Measurements from ENCODE around the gene TMEM131. TPM values are rescaled to one million over a fixed set of nuclear protein-coding genes. Genes with fewer than 3 reads are reported as not detected.
"Not testable (repeated sequence)": the region's sequence is repeated elsewhere in the genome, so short reads cannot be mapped to it uniquely, and the experiment has no call there.

TMEM131 gene
- total and polyA plus RNA-seq, 2 donors: 18.2 to 68.6 TPM

DNA sequence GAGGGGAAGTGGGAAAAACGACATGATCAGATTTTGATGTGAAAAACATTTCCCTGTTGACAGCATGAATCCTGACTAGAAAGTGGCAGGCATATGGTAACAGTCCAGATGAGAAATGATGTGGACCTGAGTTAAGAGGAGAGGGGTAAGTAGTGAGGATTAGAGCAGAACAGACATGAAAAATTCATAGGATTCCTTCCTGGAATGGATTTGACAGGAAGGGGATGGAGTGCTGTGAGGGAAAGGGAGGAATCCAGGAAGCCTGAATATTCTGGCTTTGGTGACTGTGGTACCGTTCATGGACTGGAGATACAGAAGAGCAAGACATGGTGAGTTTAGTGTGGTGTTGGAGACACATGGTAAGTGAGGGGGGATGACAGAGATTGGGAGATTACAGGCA, 115.4 kb downstream of the TMEM131 start:
- no peak for DNase-seq (ENCODE audit: extremely low spot score)
- WGBS: 41% methylated on average over 2 of the region's 2 CpGs
- Histone ChIP-seq H3K27ac (ENCODE audit: low read depth) (no peak overlapping the region), H3K4me1 (ENCODE audit: insufficient read depth) (no peaks in the 10 kb centered on the region), H3K36me3 (ENCODE audit: insufficient read depth) (no peaks in the 10 kb centered on the region), H3K4me3 (ENCODE audit: low read depth, low read length) (no peak overlapping the region)

DNA sequence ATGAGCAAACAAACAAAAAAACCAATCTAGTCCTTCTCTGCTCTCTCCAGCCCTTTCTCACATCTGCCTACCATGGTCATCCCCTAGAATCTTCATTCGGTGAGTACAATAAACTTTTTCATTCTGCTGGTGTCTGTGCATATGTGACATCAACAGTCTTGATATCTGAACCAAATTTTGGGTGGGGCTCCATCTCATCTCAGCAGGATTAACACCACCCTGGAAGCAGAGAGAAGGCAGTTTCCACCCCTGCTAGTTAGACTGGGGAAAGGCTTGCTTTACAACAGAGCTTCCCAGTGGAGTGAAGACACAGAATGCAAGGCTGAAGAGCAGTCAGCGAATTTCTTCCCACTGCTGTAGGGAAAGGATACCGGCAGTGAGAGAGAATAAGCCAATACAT, 116.9 kb downstream of the TMEM131 start:
- no peak for DNase-seq (ENCODE audit: extremely low spot score)
- H3K4me3 ChIP-seq (ENCODE audit: low read depth, low read length): no peak overlapping the region
- 95% methylated on average over 3 of the region's 3 CpGs for WGBS

DNA sequence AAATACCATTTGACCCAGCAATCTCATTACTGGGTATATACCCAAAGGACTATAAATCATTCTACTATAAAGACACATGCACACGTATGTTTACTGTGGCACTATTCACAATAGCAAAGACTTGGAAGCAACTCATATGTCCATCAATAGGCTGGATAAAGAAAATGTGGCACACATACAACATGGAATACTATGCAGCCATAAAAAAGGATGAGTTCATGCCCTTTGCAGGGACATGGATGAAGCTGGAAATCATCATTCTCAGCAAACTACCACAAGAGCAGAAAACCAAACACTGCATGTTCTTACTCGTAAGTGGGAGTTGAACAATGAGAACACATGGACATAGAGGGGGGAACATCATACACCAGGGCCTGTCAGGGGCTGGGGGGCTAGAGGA, 117.4 kb downstream of the TMEM131 start:
- H3K4me1 ChIP-seq (ENCODE audit: insufficient read depth); H3K4me3 ChIP-seq (ENCODE audit: low read depth, low read length); H3K27ac ChIP-seq (ENCODE audit: low read depth); DNase-seq (ENCODE audit: extremely low spot score); H3K36me3 ChIP-seq (ENCODE audit: insufficient read depth): not testable (repeated sequence)
- 97% methylated on average over 2 of the region's 2 CpGs for WGBS

More for the DNA sequence above, 116.9 kb downstream of the TMEM131 start:
- H3K27ac ChIP-seq (ENCODE audit: low read depth): no peak overlapping the region
- no peaks in the 10 kb centered on the region for H3K4me1 ChIP-seq (ENCODE audit: insufficient read depth)
- H3K36me3 ChIP-seq (ENCODE audit: insufficient read depth): no peaks in the 10 kb centered on the region

DNA sequence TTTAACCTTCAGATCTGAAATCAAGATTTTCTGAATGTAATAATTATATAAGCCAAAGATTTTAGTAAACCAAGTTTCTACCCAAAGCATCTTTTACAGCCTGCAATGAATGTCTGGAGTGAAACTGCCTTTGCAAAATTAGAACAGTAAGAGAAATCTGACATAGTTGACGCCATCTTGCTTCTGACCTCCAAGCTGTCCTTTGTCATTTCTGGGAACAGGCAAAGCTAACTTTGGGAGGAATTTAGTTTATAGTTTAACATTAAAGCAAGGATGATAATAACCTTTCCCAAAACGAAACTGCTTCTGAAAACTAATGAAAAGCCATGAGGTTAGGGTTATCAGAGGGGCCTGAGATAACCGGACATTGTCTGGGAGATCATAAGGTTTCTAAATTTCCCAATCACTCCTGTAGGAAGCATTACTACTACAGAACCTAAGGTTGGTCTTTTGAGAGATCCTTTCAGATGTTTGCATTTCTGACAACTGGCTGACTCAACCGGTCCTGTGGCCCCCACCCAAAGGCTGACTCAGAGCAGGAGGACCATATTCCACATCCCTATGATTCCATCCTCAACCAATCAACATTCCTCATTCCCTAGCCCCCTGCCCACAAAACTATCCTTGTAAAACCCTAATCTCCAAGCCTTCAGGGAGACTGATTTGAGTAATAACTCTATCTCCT, 124.5 kb downstream of the TMEM131 start:
- no peak overlapping the region for H3K4me3 ChIP-seq (ENCODE audit: low read depth, low read length)
- no peak overlapping the region for H3K27ac ChIP-seq (ENCODE audit: low read depth)
- H3K36me3 ChIP-seq (ENCODE audit: insufficient read depth): no peaks in the 10 kb centered on the region
- peaks cover 2% of the 10 kb centered on the region for H3K4me1 ChIP-seq (ENCODE audit: insufficient read depth)
- no peak for DNase-seq (ENCODE audit: extremely low spot score)
- 64% methylated on average over 4 of the region's 4 CpGs for WGBS

DNA sequence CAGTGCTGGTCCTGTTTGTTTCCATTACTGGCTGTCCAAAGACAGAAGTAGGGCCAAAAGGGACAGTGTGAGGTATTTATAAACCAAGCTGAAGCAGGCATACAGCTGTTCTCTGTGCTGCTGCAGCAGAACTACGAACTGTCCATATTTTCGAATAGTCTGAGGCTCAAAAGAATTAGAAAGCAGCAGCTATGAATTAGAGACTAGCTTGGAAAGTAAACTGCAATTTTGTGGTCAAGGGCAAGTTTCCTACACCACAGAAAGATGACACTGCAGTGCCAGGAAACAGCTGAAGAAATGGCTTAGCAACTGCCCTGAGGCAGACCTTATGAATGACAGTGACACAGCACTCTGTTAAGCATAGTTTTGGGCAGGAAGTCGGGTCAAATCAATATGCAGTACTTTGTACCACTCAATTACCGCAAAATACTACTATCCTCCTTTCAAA, 125.3 kb downstream of the TMEM131 start:
- 27% methylated on average over 4 of the region's 4 CpGs for WGBS
- Histone ChIP-seq H3K4me1 (ENCODE audit: insufficient read depth) (peaks cover 2% of the 10 kb centered on the region), H3K4me3 (ENCODE audit: low read depth, low read length) (no peak overlapping the region), H3K36me3 (ENCODE audit: insufficient read depth) (no peaks in the 10 kb centered on the region), H3K27ac (ENCODE audit: low read depth) (no peak overlapping the region)
- no peak for DNase-seq (ENCODE audit: extremely low spot score)

DNA sequence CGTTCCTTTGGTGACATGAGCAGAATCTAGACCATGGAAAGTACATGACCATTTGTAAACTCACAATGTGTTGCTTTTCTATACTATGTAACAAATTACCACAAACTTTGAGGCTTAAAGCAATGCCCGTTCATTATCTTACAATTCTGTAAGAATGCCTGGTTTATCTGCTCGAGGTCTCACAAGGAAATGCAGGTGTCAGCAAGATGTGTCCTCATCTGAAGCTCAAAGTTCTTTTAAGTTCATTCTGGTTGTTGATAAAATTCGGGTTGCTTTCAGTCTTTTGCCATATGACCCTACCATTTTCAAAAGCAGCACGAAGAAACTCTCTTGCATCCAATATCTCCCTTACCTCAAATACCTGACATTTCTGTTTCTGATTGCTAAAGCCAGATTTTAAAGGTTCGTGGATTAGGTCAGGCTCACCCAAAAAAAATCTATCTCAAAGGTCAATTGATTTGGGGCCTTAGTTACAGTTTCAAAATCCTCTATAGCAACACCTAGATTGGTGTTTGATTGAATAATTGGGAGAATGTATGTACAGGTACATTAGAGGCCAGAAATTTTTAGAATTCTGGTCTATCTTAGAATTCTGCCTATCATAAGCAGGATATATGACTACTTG, 125.9 kb downstream of the TMEM131 start:
- no peak overlapping the region for H3K4me3 ChIP-seq (ENCODE audit: low read depth, low read length)
- DNase-seq (ENCODE audit: extremely low spot score): no peak
- H3K36me3 ChIP-seq (ENCODE audit: insufficient read depth): no peaks in the 10 kb centered on the region
- peaks cover 2% of the 10 kb centered on the region for H3K4me1 ChIP-seq (ENCODE audit: insufficient read depth)
- no peak overlapping the region for H3K27ac ChIP-seq (ENCODE audit: low read depth)
- WGBS: 80% methylated on average over 6 of the region's 6 CpGs

DNA sequence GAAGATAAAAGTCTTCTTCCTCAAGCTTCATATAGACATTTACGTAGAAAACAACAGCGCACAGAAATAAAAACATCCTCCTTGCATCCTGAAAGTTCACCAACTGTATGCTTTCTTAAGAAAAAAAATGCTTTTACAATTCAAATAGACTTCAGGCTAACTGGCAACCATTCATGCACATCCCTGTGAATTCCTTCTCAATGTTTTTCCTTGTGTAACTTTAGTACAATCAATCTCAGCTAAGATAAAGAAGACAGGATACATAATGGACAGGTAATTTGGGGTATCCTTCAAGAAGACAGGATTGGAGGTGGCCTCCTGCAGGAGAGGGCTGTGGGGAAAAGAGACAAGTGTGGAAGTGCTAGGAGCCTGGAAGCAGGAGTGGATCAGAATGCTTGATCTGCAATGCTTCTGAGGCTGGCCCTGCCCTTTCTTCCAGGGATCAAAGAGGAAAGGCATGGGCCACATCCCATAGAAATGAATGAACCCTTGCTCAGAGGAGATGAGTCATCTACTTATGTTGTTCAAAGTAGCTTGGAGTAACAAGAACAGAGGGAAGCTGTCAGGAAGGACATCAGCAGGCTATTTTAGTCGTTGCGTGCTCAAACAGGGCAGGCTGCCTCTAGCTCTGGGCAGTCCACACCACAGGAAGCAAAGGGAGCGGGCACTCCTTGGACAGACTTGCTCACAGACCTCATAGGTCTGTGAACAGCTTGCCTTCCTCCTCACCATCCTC, 126.6 kb downstream of the TMEM131 start:
- H3K36me3 ChIP-seq (ENCODE audit: insufficient read depth): no peaks in the 10 kb centered on the region
- H3K27ac ChIP-seq (ENCODE audit: low read depth): no peak overlapping the region
- H3K4me3 ChIP-seq (ENCODE audit: low read depth, low read length): no peak overlapping the region
- DNase-seq (ENCODE audit: extremely low spot score): no peak
- H3K4me1 ChIP-seq (ENCODE audit: insufficient read depth): peaks cover 2% of the 10 kb centered on the region
- WGBS: 63% methylated on average over 5 of the region's 5 CpGs

DNA sequence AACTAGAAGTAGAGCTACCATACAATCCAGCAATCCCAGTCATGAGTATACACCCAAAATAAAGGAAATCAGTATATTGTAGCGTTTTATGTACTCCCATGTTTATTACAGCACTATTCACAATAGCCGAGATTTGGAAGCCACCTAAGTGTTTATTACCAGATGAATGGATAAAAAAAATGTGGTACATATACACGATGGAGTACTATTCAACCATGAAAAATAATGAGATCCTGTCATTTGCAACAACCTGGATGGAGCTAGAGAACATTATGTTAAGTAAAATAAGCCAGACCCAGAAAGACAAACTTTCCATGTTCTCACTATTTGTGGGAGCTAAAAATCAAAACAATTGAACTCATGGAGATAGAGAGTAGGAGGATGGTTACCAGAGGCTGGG, 131.9 kb downstream of the TMEM131 start:
- Histone ChIP-seq H3K4me3 (ENCODE audit: low read depth, low read length) (no peak overlapping the region), H3K36me3 (ENCODE audit: insufficient read depth) (no peaks in the 10 kb centered on the region), H3K27ac (ENCODE audit: low read depth) (no peak overlapping the region), H3K4me1 (ENCODE audit: insufficient read depth) (no peaks in the 10 kb centered on the region)
- WGBS: 97% methylated on average over 3 of the region's 3 CpGs
- no peak for DNase-seq (ENCODE audit: extremely low spot score)

DNA sequence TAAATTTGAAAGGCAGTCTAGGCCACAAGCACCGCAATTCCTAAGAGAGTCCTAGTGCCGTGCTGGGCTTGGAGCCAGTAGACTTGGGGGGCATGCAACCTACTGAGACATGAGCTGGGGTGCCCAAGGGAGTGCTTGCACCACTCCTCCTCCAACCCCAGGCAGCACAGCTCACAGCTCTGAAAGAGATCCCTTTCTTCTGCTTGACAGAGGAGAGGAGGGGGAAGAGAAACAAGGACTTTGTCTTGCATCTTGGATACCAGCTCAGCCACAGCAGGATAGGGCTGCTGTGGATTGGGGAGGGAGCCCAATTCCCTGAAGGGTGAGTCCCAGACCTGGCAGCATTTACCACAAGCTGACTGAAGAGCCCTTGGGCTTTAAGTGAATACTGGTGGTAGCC, 134.6 kb downstream of the TMEM131 start:
- H3K4me1 ChIP-seq (ENCODE audit: insufficient read depth): no peaks in the 10 kb centered on the region
- no peak for DNase-seq (ENCODE audit: extremely low spot score)
- WGBS: 95% methylated on average over 2 of the region's 2 CpGs
- H3K27ac ChIP-seq (ENCODE audit: low read depth): no peak overlapping the region
- H3K36me3 ChIP-seq (ENCODE audit: insufficient read depth): no peaks in the 10 kb centered on the region
- H3K4me3 ChIP-seq (ENCODE audit: low read depth, low read length): no peak overlapping the region

DNA sequence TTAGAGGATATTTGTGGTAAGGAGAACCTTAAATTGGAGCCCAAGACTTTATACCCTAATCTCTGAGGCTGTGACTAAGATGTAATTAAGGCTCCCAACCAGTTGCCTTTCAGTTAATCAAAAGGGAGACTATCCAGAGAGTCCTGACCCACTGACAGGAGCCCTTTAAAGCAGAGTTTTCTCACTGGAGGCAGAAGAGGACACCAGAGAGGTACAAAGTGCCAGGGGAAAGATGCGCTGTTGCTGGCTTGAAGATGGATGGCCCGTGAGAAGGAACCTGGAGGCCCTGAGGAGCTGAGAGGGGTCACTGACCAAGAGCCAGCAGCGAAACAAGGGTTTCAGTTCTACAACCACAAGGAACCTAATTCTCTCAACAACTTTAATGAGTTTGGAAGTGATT, 137.3 kb downstream of the TMEM131 start:
- Histone ChIP-seq H3K4me3 (ENCODE audit: low read depth, low read length) (no peak overlapping the region), H3K36me3 (ENCODE audit: insufficient read depth) (no peaks in the 10 kb centered on the region), H3K4me1 (ENCODE audit: insufficient read depth) (no peaks in the 10 kb centered on the region), H3K27ac (ENCODE audit: low read depth) (no peak overlapping the region)
- DNase-seq (ENCODE audit: extremely low spot score): no peak
- WGBS: 91% methylated on average over 3 of the region's 3 CpGs

DNA sequence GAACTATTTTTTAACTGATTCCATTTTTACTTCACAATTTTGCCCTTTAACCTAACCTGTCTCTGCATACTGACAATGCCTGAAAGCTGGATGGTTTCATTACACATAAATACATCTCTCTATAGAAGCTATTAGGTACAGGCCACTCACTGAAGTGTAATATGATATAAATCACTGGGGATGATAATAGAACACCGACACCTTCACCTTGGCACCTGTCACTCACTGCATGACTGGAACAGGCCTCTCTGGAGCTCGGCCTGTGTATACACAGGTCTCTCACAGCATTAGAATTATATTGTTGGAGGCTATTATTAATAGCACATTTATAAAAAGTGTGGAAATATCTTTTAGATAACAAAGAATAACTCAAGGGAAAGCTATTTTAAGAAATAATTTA, 138.2 kb downstream of the TMEM131 start:
- no peak overlapping the region for H3K27ac ChIP-seq (ENCODE audit: low read depth)
- DNase-seq (ENCODE audit: extremely low spot score): no peak
- no peaks in the 10 kb centered on the region for H3K4me1 ChIP-seq (ENCODE audit: insufficient read depth)
- no peak overlapping the region for H3K4me3 ChIP-seq (ENCODE audit: low read depth, low read length)
- H3K36me3 ChIP-seq (ENCODE audit: insufficient read depth): no peaks in the 10 kb centered on the region
- WGBS: 88% methylated on average over 2 of the region's 2 CpGs

DNA sequence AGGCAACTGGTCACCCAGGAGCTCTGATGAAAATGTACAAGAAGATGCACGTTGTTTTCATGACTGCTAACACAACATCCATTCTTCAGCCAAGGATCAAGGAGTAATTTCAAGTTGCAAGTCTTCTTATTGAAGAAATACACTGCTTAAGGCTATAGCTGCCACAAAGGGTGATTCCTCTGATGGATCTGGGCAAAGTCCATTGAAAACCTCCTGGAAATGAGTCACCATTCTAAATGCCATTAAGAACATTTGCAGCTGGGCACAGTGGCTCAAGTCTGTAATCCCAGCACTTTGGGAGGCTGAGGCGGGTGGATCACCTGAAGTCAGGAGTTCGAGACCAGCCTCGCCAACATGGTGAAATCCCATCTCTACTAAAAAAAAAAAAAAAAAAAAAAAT, 142.7 kb downstream of the TMEM131 start:
- 98% methylated on average over 4 of the region's 4 CpGs for WGBS
- not testable (repeated sequence) for H3K4me1 ChIP-seq (ENCODE audit: insufficient read depth); H3K4me3 ChIP-seq (ENCODE audit: low read depth, low read length); DNase-seq (ENCODE audit: extremely low spot score); H3K27ac ChIP-seq (ENCODE audit: low read depth); H3K36me3 ChIP-seq (ENCODE audit: insufficient read depth)

DNA sequence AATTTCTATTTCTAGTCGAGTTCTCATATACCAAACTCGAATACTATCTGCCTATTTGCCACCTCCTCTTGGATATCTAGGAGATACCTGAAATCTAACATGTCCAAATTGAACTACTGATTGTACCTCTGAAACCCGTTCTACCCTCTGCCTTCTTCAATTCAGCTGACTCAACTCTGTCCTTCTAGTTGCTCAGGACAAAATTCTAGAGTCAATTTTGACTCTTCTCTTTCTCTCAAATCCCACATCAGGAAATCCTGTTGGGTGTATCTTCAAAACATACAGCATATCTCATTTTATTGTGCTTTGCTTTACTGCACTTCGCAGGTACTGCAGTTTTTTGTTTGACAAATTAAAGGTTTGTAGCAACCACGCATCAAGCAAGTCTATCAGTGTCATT, 144.6 kb downstream of the TMEM131 start:
- Histone ChIP-seq H3K36me3 (ENCODE audit: insufficient read depth) (no peaks in the 10 kb centered on the region), H3K27ac (ENCODE audit: low read depth) (no peak overlapping the region), H3K4me1 (ENCODE audit: insufficient read depth) (no peaks in the 10 kb centered on the region), H3K4me3 (ENCODE audit: low read depth, low read length) (no peak overlapping the region)
- whole genome bisulfite sequencing: 94% methylated on average over 5 of the region's 5 CpGs
- DNase-seq (ENCODE audit: extremely low spot score): no peak

All from urinary bladder (tissue), 4 donors.